Measurements from ENCODE around the gene PDGFRA. TPM values are rescaled to one million over a fixed set of nuclear protein-coding genes. Genes with fewer than 3 reads are reported as not detected.
A peak's percentile ranks its signal among the peaks of the same experiment; 100 is the strongest.

Gene PDGFRA
- total RNA-seq, 1 experiment from 2014 or later, result 0.25 TPM

GRCh38 chr4:54233277-54233696 lies 4.2 kb downstream of the PDGFRA start:
- H2AFZ ChIP-seq (ENCODE audit: low read depth, low read length, poor library complexity, severe bottlenecking), result peak overlapping the region; percentile 54
- ATAC-seq (peak; percentile 90), DNase-seq (ENCODE audit: low read depth, low spot score) (peak; percentile 40)
- H3K27me3 ChIP-seq (ENCODE audit: insufficient read depth, low read length), result no peaks in the 10 kb centered on the region
- H3K9ac ChIP-seq (ENCODE audit: low read length), result no peak overlapping the region
- CTCF ChIA-PET, result interaction anchor here (0.8 to 3.7 kb wide), 26 partner anchors 15 to 1998 kb away, joined by 3 to 49 read pairs (median 7); no protein-coding TSS in a partner anchor
- RAD21 ChIA-PET (ENCODE audit: low non-redundant PET in 1 of 2, low total read pairs in 2 of 2, uncharacterized antibody in 2 of 2, unreplicated experiment in 2 of 2), result interaction anchor here (0.7 to 1.2 kb wide), 4 partner anchors 303 to 1115 kb away, joined by 3 to 5 read pairs (median 3); no protein-coding TSS in a partner anchor
- peaks cover 0 to 18% of the 10 kb centered on the region in 2 experiments; a peak in 3 of 4 replicates for H3K4me1 ChIP-seq (ENCODE audit: control insufficient read depth in 1 of 2, insufficient read depth in 2 of 2, low read length in 2 of 2)
- H3K9me3 ChIP-seq (ENCODE audit: control insufficient read depth in 1 of 2, insufficient read depth in 1 of 2, low read depth in 1 of 2, low read length in 2 of 2), result no peaks in the 10 kb centered on the region
- no peaks in the 10 kb centered on the region for H3K36me3 ChIP-seq (ENCODE audit: control insufficient read depth in 1 of 2, insufficient read depth in 2 of 2, low read length in 2 of 2)
- TF ChIP-seq CTCF (IDR thresholded peaks at IDR 0.05 in 2 of 3, conservative IDR thresholded peaks at IDR 0.05 in 1 of 3; ENCODE audit: borderline replicate concordance in 1 of 3, insufficient read depth in 1 of 3, low read depth in 2 of 3, low read length in 2 of 3), result peak; percentile 66 to 84 (median 72)
- TF ChIP-seq POLR2A (IDR thresholded peaks at IDR 0.05; ENCODE audit: borderline replicate concordance, extremely low read depth, insufficient read depth, insufficient read length), result no peak
- peak; percentile 88 for TF ChIP-seq RAD21 (IDR thresholded peaks at IDR 0.05; ENCODE audit: low read depth)
- BruUV-seq (replicated peaks), result no TSS peak
- H3K9me2 ChIP-seq (ENCODE audit: insufficient read depth), result no peaks in the 10 kb centered on the region
- intact Hi-C loops (cut with micrococcal nuclease), result loop anchor here (1.0 to 10.0 kb wide), 5 partner anchors 618 to 1861 kb away; no protein-coding TSS in a partner anchor
- no peaks in the 10 kb centered on the region for H4K20me1 ChIP-seq (ENCODE audit: insufficient read depth)
- H3K79me2 ChIP-seq (ENCODE audit: insufficient read depth, low read length), result no peaks in the 10 kb centered on the region
- peak overlapping the region; percentile 28 to 48 for H3K4me3 ChIP-seq (replicated peaks in 1 of 2; ENCODE audit: low read depth in 1 of 2, low read length in 2 of 2)
- POLR2A ChIA-PET, result interaction anchor here (1.2 kb wide), 1 partner anchor 527 kb away, joined by 4 read pairs; no protein-coding TSS in a partner anchor
- H3K4me2 ChIP-seq (ENCODE audit: low read length), result peak overlapping the region; percentile 76
- H3K27ac ChIP-seq (ENCODE audit: low read depth, low read length), result no peak overlapping the region

- Histone ChIP-seq H2AFZ (ENCODE audit: low read depth, low read length, poor library complexity, severe bottlenecking) (peak overlapping the region; percentile 49), H3K9me3 (ENCODE audit: control insufficient read depth in 1 of 2, insufficient read depth in 1 of 2, low read depth in 1 of 2, low read length in 2 of 2) (no peaks in the 10 kb centered on the region), H3K79me2 (ENCODE audit: insufficient read depth, low read length) (no peaks in the 10 kb centered on the region), H3K9me2 (ENCODE audit: insufficient read depth) (no peaks in the 10 kb centered on the region), H3K4me3 (replicated peaks in 1 of 2; ENCODE audit: low read depth in 1 of 2, low read length in 2 of 2) (peak overlapping the region in 1 of 2 experiments; percentile 48; a peak in 2 of 4 replicates), H3K4me2 (ENCODE audit: low read length) (peak overlapping the region; percentile 76), H3K36me3 (ENCODE audit: control insufficient read depth in 1 of 2, insufficient read depth in 2 of 2, low read length in 2 of 2) (no peaks in the 10 kb centered on the region), H3K27ac (ENCODE audit: low read depth, low read length) (no peak overlapping the region), H3K27me3 (ENCODE audit: insufficient read depth, low read length) (no peaks in the 10 kb centered on the region), H4K20me1 (ENCODE audit: insufficient read depth) (no peaks in the 10 kb centered on the region), H3K4me1 (ENCODE audit: control insufficient read depth in 1 of 2, insufficient read depth in 2 of 2, low read length in 2 of 2) (peaks cover 0 to 17% of the 10 kb centered on the region in 2 experiments; a peak in 2 of 4 replicates), H3K9ac (ENCODE audit: low read length) (no peak overlapping the region)
- BruUV-seq (replicated peaks), result no TSS peak
- POLR2A ChIA-PET, result interaction anchor here (1.2 kb wide), 1 partner anchor 527 kb away, joined by 4 read pairs; no protein-coding TSS in a partner anchor
- ATAC-seq (peak; percentile 59), DNase-seq (ENCODE audit: low read depth, low spot score) (peak; percentile 57)
- intact Hi-C loops (cut with micrococcal nuclease), result loop anchor here (1.0 to 10.0 kb wide), 10 partner anchors 326 to 1999 kb away; no protein-coding TSS in a partner anchor
- CTCF ChIA-PET, result interaction anchor here (0.6 to 3.7 kb wide), 47 partner anchors 16 to 1999 kb away, joined by 3 to 49 read pairs (median 4); no protein-coding TSS in a partner anchor
- RAD21 ChIA-PET (ENCODE audit: low non-redundant PET in 1 of 2, low total read pairs in 2 of 2, uncharacterized antibody in 2 of 2, unreplicated experiment in 2 of 2), result interaction anchor here (0.6 to 1.6 kb wide), 13 partner anchors 303 to 1999 kb away, joined by 3 to 5 read pairs (median 3); no protein-coding TSS in a partner anchor
- TF ChIP-seq ZFX (IDR thresholded peaks at IDR 0.05), result no peak
- TF ChIP-seq TCF7L2 (IDR thresholded peaks at IDR 0.05; ENCODE audit: borderline replicate concordance, extremely low read depth, insufficient read depth, insufficient read length), result no peak
- peak; percentile 73 to 83 (median 79) for TF ChIP-seq CTCF (IDR thresholded peaks at IDR 0.05 in 2 of 3, conservative IDR thresholded peaks at IDR 0.05 in 1 of 3; ENCODE audit: borderline replicate concordance in 1 of 3, insufficient read depth in 1 of 3, low read depth in 2 of 3, low read length in 2 of 3)
- TF ChIP-seq EZH2phosphoT487 (IDR thresholded peaks at IDR 0.05; ENCODE audit: borderline replicate concordance), result no peak
- TF ChIP-seq FOSL1 (IDR thresholded peaks at IDR 0.05; ENCODE audit: low read depth), result no peak
Observed at GRCh38 chr4:54233697-54234496, 4.8 kb downstream of the PDGFRA start.
